Globus pallidus (tissue), 1 donor: ENCODE results near the gene CLTCL1.
"Not testable (repeated sequence)": the region's sequence is repeated elsewhere in the genome, so short reads cannot be mapped to it uniquely, and the experiment has no call there.

Experiments
- DNase-seq: peaks from one replicate; pipeline ENCODE4 v3.0.0-alpha.2; 2015; ENCODE audit warnings: low spot score

The CLTCL1 gene

DNA sequence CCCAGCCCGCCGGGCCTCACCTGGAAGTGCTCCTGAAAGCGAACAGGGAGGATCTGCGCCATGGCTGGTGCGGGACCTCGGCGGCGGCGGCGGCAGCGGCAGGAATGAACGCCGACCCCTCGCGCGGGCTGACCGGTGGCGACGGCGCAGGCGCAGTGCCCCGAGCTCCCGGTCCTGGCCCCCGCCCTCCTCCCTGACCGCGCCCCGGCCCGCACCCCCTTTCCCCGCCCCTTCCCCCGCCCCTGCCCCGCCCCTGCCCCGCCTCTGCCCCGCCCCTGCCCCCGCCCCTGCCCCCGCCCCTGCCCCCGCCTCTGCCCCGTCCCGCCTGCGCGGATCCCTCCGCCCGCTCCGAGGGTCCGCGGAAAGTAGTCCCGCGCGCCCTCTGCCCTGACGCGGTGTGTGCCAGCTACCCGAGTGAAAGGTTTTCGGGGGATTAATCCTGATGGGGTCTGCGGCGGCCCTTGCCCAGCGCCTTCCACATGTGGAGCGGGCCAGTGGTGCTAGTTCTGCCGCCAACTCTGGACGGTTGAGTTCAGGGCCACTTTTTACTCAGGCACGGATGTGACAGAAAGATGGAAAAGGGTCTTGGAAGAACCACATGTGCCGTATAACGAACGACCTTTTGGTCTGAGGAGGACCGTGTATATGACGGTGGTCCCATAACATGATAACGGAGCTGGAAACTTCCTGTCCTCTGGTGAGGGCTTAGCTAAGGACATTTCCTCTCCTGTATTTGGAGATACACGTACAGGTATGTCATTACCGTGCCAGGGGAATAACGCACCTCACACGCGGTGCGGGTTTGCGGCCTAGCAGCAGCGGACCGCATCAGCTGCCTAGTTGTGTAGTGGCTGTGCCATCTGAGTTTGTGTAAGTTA lies at the start of gene CLTCL1:
TSS of gene CLTCL1 (minus strand) at position 140 of the 878 bp plus-strand sequence. CDS start at position 62, 78 bp downstream.
- DNase-seq: peak; percentile 83

- DNase-seq: no peak
Observed at GRCh38 chr22:19337137-19337536, 45.6 kb upstream of the CLTCL1 start.

DNA sequence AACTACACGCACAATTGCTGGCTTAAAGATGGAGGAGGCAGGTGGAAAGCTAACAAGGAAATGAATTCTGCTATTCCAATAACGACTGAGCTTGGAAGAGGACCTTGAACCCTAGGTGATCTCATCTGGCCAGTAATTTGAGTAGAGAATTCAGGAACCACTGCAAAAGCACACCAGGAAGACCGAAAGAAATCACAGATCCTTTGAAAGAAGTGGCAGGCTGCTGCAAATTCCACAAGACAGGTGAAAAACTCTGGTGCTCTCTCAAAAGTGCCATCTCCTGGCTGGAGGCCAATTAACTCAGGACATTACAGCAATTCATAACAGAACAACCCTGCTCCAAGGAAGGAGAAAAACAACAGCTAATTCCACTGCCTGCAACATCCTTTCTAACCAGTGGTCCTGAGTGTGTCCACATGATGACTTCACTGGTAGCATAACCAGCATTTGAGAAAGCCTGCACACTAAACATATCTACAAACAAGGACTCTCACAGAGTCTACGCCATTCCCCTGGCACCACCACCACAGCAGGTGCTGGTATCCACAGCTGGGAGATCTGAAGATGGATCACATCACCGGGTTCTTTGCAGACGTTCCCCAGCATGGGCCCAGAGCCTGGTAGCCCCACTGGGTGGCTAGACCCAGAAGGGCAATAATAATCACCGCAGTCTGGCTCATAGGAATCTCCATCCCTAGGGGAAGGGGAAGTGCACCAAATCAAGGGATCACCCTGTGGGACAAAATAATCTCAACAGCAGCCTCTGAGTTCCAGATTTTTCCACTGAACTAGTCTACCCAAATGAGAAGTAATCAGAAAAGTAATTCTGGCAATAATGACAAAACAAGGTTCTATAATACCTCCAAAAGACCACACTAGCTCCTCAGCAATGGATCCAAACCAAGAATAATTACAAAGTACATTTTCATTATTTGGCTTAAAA lies 44.9 kb upstream of the CLTCL1 start:
- no peak for DNase-seq

GRCh38 chr22:19331975-19332374 lies 40.5 kb upstream of the CLTCL1 start:
- DNase-seq: no peak

DNA sequence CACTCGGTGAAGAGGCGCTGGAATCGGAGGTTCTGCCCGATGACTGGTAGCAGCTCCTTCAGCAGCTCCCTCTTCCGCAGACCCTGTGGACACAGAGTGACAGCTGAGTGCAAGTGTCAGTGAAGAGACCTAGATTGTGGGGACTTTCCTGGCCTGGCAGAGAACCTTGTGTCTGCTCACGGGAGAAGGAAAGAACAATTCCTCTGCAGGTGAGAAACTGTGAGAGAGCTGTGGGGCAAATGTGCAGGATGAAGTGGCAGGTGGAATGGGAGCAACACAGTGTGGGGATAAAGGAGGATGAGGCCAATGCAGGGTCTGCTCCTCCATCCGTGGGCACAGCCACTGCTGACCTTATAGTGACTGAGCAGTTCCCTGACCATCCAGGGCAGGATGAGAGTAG lies 40.0 kb upstream of the CLTCL1 start:
- no peak for DNase-seq

GRCh38 chr22:19330865-19331418 lies 39.4 kb upstream of the CLTCL1 start:
- DNase-seq: no peak

DNA sequence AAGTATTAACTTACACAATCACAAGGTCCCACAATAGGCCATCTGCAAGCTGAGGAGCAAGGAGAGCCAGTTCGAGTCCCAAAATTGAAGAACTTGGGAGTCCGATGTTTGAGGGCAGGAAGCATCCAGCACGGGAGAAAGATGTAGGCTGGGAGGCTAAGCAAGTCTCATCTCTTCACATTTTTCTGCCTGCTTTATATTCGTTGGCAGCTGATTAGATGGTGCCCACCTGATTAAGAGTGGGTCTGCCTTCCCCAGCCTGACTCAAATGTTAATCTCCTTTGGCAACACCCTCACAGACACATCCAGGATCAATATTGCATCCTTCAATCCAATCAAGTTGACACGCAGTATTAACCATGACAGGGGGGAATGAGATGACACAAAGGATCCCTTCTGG lies 38.7 kb upstream of the CLTCL1 start:
- not testable (repeated sequence) for DNase-seq

GRCh38 chr22:19329454-19329853 lies 37.9 kb upstream of the CLTCL1 start:
- DNase-seq: no peak

DNA sequence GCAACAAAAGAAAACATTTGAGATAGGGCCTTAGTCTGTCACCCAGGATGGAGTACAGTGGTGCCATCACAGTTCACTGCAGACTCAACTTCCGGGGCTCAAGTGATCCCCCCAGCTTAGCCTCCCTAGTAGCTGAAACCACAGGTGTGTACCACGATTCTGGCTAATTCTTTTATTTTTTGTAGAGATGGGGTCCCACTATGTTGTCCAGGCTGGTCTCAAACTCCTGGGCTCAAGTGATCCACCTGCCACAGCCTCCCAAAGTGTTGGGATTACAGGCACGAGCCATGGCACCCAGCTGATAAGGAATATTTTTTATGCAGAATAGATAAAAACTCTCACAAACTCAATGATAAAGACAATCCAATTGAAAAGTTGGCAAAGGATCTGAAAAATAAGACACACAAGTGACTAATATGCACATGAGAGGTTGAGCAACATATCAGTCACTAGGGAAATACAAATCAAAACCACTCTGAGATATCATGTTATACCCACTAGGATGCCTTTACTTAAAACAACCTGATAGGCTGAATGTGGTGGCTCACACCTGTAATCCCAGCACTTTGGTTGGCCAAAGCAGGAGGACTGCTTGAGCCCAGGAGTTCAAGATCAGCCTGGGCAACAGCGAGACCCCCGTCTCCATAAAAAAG lies 33.9 kb upstream of the CLTCL1 start:
- no peak for DNase-seq

GRCh38 chr22:19323420-19323819 lies 31.9 kb upstream of the CLTCL1 start:
- not testable (repeated sequence) for DNase-seq

GRCh38 chr22:19321757-19322156 lies 30.2 kb upstream of the CLTCL1 start:
- DNase-seq: no peak

- not testable (repeated sequence) for DNase-seq
Observed at GRCh38 chr22:19320136-19320535, 28.6 kb upstream of the CLTCL1 start.

GRCh38 chr22:19319281-19319680 lies 27.8 kb upstream of the CLTCL1 start:
- no peak for DNase-seq

GRCh38 chr22:19317865-19318264 lies 26.3 kb upstream of the CLTCL1 start:
- DNase-seq: no peak

DNA sequence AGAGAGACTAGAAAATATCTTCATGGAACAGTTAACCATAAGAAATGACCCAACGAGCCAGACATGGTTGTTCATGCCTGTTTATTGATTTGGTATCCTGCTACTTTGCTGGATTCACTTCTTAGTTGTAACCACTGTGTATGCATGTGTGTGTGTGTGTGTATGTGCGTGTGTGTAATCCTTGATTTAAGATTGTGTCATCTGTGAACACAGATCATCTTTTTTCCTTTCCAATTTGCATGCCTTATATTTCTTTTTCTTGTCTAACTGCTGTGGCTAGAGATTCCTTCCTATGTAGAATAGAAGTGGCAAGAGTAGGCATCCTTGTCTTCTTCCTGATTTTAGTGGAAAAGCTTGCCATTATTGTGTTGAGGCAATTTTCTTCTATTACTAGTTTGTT lies 16.4 kb upstream of the CLTCL1 start:
- DNase-seq: no peak

- DNase-seq: not testable (repeated sequence)
Observed at GRCh38 chr22:19306535-19306934, 15.0 kb upstream of the CLTCL1 start.

DNA sequence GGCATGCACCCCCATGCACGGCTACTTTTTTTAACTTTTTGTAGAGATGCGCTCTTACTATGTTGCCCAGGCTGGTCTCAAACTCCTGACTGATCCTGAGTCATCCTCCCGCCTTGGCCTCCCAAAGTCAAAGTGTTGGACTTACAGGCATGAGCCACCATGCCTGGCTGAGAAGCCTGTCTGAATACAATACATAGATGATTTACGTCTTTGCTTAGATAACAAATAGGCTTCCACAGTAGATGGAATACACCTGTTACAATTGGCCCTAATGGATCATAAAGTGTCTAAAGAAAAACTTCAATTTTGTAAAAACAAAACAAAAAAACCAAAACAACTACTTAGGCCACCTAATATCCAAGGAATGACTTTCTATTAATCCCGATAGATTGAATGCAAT lies 13.0 kb upstream of the CLTCL1 start:
- no peak for DNase-seq

GRCh38 chr22:19303785-19304184 lies 12.3 kb upstream of the CLTCL1 start:
- no peak for DNase-seq

- no peak for DNase-seq
Observed at GRCh38 chr22:19295733-19296132, 4.2 kb upstream of the CLTCL1 start.

DNA sequence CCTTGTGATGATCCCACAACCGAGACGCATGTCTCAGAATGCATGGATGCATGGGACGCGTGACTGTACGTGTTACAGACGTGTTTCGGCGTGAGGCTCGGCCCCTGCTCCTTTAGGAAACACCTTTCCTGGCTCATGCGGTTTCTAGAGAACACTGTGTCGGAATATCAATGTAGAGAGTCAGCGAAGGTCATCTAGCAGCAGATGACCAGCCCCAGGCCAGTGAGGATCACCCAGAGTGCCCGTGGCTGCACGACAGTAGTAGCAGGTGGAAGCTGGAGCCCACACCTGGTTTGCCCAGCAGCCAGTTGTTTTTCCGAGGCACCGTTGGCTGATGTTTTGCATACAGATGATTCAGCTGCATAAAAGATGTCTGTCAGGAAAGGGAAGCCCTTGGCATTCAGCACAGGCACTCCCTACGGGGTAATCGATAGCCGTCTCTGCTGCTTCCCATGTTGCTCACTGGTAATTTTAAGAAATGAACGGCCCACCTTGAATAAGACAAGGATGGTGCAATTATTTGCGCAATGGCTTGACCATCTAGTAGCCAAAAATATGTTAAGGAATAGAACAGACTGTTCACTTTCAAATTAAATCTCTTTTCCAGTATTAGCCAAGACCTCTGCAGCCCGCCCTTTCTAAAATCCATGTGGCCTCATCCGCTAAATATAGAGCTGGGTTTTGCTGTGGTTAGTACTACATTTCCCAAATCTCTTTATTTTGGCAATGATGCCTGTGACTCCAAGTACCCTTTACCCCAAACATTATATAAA lies 1.1 kb upstream of the CLTCL1 start:
- no peak for DNase-seq

- no peak for DNase-seq
Observed at GRCh38 chr22:19291218-19291579, 320 bp downstream of the CLTCL1 start.
